Thymus (tissue), 11 donors: ENCODE data around the gene LIME1. TPM values are rescaled to one million over a fixed set of nuclear protein-coding genes. Genes with fewer than 3 reads are reported as not detected.

Experiments
- DNase-seq, 9 donors: peaks; one replicate each; pipeline ENCODE4 v3.0.0-alpha.2; 2013; ENCODE audit warnings: low spot score in 9 of 9, low read depth in 6 of 9, missing footprints in 1 of 9
- H3K27ac ChIP-seq, 2 donors: one replicate each; pipeline ENCODE4 v1.5.1; 2013; ENCODE audit warnings: control low read depth in 1 of 2, low read depth in 1 of 2, low read length in 1 of 2, mild to moderate bottlenecking in 1 of 2, moderate library complexity in 1 of 2
- H3K27me3 ChIP-seq, 2 donors: one replicate each; pipeline ENCODE4 v1.5.1; 2013; ENCODE audit warnings: low read length in 1 of 2; ENCODE audit not compliant: control insufficient read depth in 2 of 2, insufficient read depth in 1 of 2
- H3K36me3 ChIP-seq, 2 donors: one replicate each; pipeline ENCODE4 v1.5.1; 2013; ENCODE audit warnings: low read length in 1 of 2, mild to moderate bottlenecking in 1 of 2, moderate library complexity in 1 of 2; ENCODE audit not compliant: control insufficient read depth in 2 of 2, insufficient read depth in 2 of 2
- H3K4me1 ChIP-seq, 2 donors: one replicate each; pipeline ENCODE4 v1.5.1; 2013; ENCODE audit warnings: low read length in 2 of 2; ENCODE audit not compliant: control insufficient read depth in 2 of 2, insufficient read depth in 2 of 2
- H3K4me3 ChIP-seq, 2 donors: one replicate each; pipeline ENCODE4 v1.5.1; 2013; ENCODE audit warnings: low read length in 2 of 2, control low read depth in 1 of 2, mild to moderate bottlenecking in 1 of 2
- H3K9me3 ChIP-seq, 2 donors: one replicate each; pipeline ENCODE4 v1.5.1; 2013; ENCODE audit warnings: low read length in 1 of 2, mild to moderate bottlenecking in 1 of 2; ENCODE audit not compliant: control insufficient read depth in 2 of 2, insufficient read depth in 1 of 2
- WGBS: extraction: QIAGEN DNeasy Blood & Tissue Kit; methylation state at CpG from one replicate; pipeline ENCODE4 v1.1.7; 2013; 5-methylcytosine and 5-hydroxymethylcytosine counted together
- polyA plus RNA-seq: library from polyadenylated mRNA; stranded (reverse); fragments of 200-250 nt; gene quantifications from one replicate; pipeline ENCODE4 v1.2.3, GENCODE V29; 2013
- total RNA-seq: library from RNA; stranded (reverse); fragments of 120-200 nt; gene quantifications from one replicate; pipeline ENCODE4 v1.2.4, GENCODE V29; 2013
- donor health status: healthy.

Gene LIME1
- total and polyA plus RNA-seq, 2 donors: 80.5 to 181 TPM

DNA sequence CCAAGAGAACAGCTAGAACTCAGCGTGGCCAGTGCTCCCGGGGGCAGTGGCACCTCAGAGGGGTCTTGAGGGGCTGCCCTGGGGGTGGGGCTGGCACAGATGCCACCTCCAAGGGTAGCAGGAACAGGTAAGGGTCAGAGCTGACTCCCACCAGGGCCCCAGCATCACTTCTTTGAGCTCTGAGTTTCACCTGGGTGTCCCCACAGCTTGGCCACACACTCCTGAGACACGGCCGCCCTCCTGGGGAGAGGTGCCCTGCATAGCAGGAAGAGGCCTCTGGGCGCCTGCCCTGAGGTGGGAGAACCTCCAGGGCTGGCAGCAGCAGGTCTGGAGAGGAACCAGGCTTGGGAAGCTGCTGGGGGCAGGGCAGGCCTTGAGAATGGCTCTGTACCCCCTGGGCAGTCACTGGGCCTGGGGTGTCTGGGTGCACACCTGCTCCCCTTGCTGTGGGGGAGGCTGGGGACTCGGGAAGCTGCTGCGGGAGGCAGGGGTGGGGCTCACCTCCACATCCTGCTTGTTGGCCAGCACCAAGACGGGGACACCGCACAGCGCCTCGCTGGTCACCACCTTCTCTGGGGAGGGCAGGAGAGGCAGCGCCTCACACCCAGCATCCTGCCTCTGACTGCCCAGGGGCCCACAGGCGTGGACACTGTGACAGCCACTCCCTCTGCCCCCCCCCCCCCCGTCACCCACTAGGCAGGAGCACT, 35.0 kb upstream of the LIME1 start:
- WGBS: 95% methylated on average over 14 of the region's 14 CpGs

GRCh38 chr20:63702036-63702665, 34.3 kb upstream of the LIME1 start:
- 98% methylated on average over 16 of the region's 16 CpGs for WGBS
- no peak for DNase-seq
- peaks cover 10 to 25% of the 10 kb centered on the region in 2 donors for H3K4me1 ChIP-seq
- no peak overlapping the region for H3K4me3 ChIP-seq
- peaks cover 42% of the 10 kb centered on the region in 2 donors for H3K36me3 ChIP-seq
- no peak overlapping the region for H3K27ac ChIP-seq
- peaks cover 0 to 3% of the 10 kb centered on the region in 2 donors for H3K27me3 ChIP-seq
- no peaks in the 10 kb centered on the region for H3K9me3 ChIP-seq

More for the DNA sequence above, 35.0 kb upstream of the LIME1 start:
- H3K36me3 ChIP-seq: peaks cover 42% of the 10 kb centered on the region in 2 donors
- no peak overlapping the region for H3K27ac ChIP-seq
- DNase-seq: no peak
- peaks cover 0 to 5% of the 10 kb centered on the region in 2 donors for H3K27me3 ChIP-seq
- no peaks in the 10 kb centered on the region for H3K9me3 ChIP-seq
- peaks cover 11 to 28% of the 10 kb centered on the region in 2 donors for H3K4me1 ChIP-seq
- no peak overlapping the region for H3K4me3 ChIP-seq

DNA sequence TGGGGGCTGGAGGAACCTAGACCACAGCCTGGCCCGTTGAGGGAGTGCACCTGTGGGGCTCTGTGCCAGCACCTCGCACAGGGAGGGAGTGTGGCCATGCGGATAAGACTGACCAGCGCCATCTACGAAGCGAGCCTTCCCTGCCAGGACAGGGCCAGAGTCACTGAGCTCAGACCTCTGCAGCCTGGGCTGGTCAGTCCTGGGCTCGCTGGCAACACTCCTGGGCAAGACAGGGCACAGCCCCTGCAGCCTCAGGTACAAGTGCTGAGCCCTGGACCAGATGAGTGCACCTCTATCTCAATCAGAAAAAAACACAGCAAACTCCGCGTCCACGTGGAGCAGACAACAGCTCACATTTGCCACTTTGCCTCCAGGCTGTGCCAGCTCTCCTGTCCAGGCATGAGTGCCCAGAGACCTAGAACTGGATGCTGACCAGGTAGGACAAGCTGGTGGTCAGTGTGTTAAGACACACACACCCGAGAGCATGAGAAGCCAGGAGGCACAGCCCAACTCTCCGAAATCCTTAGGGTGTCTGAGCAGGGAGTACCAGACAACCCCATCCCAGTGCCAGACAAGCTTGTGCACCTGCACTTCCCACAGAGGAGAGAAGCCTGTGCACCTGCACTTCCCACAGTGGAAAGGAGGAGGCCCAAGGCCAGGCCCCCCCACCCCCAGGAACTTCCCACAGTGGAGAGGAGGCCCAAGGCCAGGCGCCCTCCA, 33.6 kb upstream of the LIME1 start:
- Histone ChIP-seq H3K36me3 (peaks cover 42% of the 10 kb centered on the region in 2 donors), H3K9me3 (no peaks in the 10 kb centered on the region), H3K27ac (no peak overlapping the region), H3K4me1 (peaks cover 8 to 19% of the 10 kb centered on the region in 2 donors), H3K4me3 (no peak overlapping the region), H3K27me3 (no peaks in the 10 kb centered on the region)
- WGBS: 92% methylated on average over 13 of the region's 13 CpGs
- DNase-seq: no peak

DNA sequence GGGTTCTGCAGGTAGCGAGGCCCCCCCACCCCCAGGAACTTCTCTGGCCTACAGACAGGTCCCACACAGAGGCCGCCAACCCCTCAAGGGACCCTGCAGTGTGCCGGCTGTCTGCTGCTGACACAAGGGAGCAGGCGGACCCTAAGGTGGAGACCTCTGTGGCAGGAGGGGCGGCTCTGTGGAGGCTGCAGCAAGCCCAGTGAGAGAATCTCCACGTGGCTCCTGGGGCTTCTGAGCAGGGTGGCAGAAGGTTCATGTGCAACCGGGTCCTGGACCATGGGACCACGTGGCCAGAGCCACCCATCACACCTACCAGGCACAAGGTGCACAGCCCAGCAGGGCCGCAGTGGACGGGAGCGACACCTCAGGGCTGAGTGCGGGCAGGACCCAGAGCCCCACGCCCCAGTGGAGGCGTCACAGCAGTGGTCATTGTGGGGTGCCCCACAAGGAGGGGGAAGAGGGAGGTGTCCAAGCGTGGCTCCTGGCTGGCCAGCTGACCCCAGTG, 32.9 kb upstream of the LIME1 start:
- peaks cover 10 to 20% of the 10 kb centered on the region in 2 donors for H3K4me1 ChIP-seq
- H3K36me3 ChIP-seq: peaks cover 37 to 40% of the 10 kb centered on the region in 2 donors

GRCh38 chr20:63703976-63704748, 32.3 kb upstream of the LIME1 start:
- DNase-seq: no peak
- peaks cover 15 to 24% of the 10 kb centered on the region in 2 donors for H3K4me1 ChIP-seq
- H3K36me3 ChIP-seq: peaks cover 37 to 40% of the 10 kb centered on the region in 2 donors
- H3K27me3 ChIP-seq: no peaks in the 10 kb centered on the region
- 96% methylated on average over 11 of the region's 11 CpGs for WGBS
- H3K4me3 ChIP-seq: no peak overlapping the region
- no peak overlapping the region for H3K27ac ChIP-seq
- no peaks in the 10 kb centered on the region for H3K9me3 ChIP-seq

More for the DNA sequence above, 32.9 kb upstream of the LIME1 start:
- Histone ChIP-seq H3K4me3 (no peak overlapping the region), H3K27ac (no peak overlapping the region), H3K9me3 (no peaks in the 10 kb centered on the region), H3K27me3 (no peaks in the 10 kb centered on the region)
- 95% methylated on average over 15 of the region's 15 CpGs for WGBS
- DNase-seq: no peak

DNA sequence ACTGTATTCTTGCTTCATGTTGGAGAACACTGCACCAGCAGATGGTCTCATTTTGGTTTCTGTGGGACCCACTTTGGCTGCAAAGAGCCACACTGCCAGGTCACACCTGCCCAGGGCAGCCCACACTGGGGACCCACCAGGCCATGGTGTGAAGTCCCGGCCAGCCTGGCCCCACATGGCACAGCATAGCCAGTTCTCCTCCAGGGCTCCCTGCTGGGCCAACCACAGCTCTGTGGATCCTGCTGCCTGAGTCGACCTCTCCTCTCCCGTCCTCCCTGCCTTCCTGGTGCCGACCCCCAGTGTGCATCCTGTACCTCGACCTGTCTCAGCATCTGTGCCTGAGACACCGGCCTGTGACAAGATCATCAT, 31.7 kb upstream of the LIME1 start:
- peaks cover 40 to 42% of the 10 kb centered on the region in 2 donors for H3K36me3 ChIP-seq
- 88% methylated on average over 6 of the region's 6 CpGs for WGBS
- peaks cover 17 to 25% of the 10 kb centered on the region in 2 donors for H3K4me1 ChIP-seq
- H3K27me3 ChIP-seq: no peaks in the 10 kb centered on the region
- H3K27ac ChIP-seq: no peak overlapping the region
- H3K9me3 ChIP-seq: no peaks in the 10 kb centered on the region
- no peak overlapping the region for H3K4me3 ChIP-seq
- DNase-seq: no peak

DNA sequence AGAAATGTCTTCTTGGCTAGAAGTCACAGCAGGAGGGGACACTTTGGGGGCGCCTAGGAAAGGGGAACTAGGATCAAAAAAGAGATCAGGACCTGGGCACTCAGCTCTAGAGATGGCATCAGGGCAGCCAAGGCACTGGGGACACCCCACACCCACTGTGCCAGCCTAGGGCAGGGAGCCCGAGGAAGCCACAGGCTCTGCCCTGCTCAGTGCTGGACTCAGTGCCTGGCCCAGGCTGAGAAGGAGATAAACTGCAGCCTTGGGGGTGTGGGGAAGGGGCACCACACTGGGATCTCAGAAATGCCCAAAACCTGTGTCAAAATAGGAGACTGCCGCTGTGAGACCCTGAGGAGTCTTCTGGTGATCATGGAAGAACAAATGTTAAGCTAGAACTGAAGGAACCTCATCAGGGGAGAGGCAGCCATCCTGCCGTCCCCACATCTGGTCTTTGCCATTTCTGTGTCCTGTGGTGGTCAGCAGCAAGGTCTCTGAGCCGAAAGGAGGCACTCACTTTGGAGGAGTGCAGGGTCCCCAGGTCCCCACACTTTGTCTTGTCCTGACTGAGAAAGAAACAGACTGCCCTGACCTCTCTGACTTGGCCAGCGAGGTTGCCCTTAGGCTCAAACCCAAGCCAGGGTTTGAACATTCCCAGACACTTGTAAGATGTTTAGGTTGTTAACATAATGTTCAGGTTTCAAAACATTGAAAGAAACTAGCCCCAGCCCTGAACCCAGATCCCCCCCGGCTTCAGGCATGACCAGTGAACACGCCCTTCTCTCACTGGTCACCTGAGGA, 31.0 kb upstream of the LIME1 start:
- no peaks in the 10 kb centered on the region for H3K9me3 ChIP-seq
- H3K27ac ChIP-seq: no peak overlapping the region
- H3K4me3 ChIP-seq: no peak overlapping the region
- peaks cover 20 to 25% of the 10 kb centered on the region in 2 donors for H3K4me1 ChIP-seq
- WGBS: 97% methylated on average over 8 of the region's 8 CpGs
- DNase-seq: no peak
- H3K27me3 ChIP-seq: no peaks in the 10 kb centered on the region
- H3K36me3 ChIP-seq: peaks cover 40 to 41% of the 10 kb centered on the region in 2 donors

GRCh38 chr20:63706027-63706695, 30.3 kb upstream of the LIME1 start:
- 92% methylated on average over 12 of the region's 12 CpGs for WGBS
- Histone ChIP-seq H3K27me3 (no peaks in the 10 kb centered on the region), H3K4me1 (peaks cover 20 to 25% of the 10 kb centered on the region in 2 donors), H3K27ac (no peak overlapping the region), H3K4me3 (peak overlapping the region in 1 of 2 donors; percentile 96), H3K9me3 (no peaks in the 10 kb centered on the region), H3K36me3 (peaks cover 43% of the 10 kb centered on the region in 2 donors)
- no peak for DNase-seq
